BE2C (cell line): ENCODE measurements around the gene GNG4.

Experiments
- DNase-seq: peaks from one replicate; pipeline ENCODE4 v3.0.0-alpha.2; 2020
- H3K27me3 ChIP-seq: fragments of 250-450 bp; sonication (Bioruptor Pico); 2 replicates; pipeline ENCODE4 v1.5.1; 2020; ENCODE audit warnings: mild to moderate bottlenecking
- H3K36me3 ChIP-seq: fragments of 250-450 bp; sonication (Bioruptor Pico); 2 replicates; pipeline ENCODE4 v1.5.1; 2020; ENCODE audit warnings: mild to moderate bottlenecking
- H3K4me1 ChIP-seq: fragments of 250-450 bp; sonication (Bioruptor Pico); 2 replicates; pipeline ENCODE4 v1.5.1; 2020
- H3K4me3 ChIP-seq: 2 replicates; pipeline ENCODE4 v1.5.1; 2011; ENCODE audit warnings: low read depth, low read length
- H3K9me3 ChIP-seq: fragments of 250-450 bp; sonication (Bioruptor Pico); 2 replicates; pipeline ENCODE4 v1.5.1; 2020
- CTCF ChIP-seq: IDR thresholded peaks from 2 replicates; pipeline ENCODE4 v1.5.1; 2012; ENCODE audit warnings: mild to moderate bottlenecking, low read depth, low read length

The GNG4 gene

GRCh38 chr1:235679644-235680043 is 30.1 kb upstream of the GNG4 start:
- Histone ChIP-seq H3K4me3 (no peak overlapping the region), H3K4me1 (no peaks in the 10 kb centered on the region), H3K36me3 (no peaks in the 10 kb centered on the region), H3K9me3 (no peaks in the 10 kb centered on the region), H3K27me3 (no peaks in the 10 kb centered on the region)
- no peak for DNase-seq
- no peak for TF ChIP-seq CTCF

GRCh38 chr1:235679005-235679404 is 29.4 kb upstream of the GNG4 start:
- DNase-seq, result no peak
- H3K27me3 ChIP-seq, result no peaks in the 10 kb centered on the region
- H3K36me3 ChIP-seq, result no peaks in the 10 kb centered on the region
- no peak for TF ChIP-seq CTCF
- H3K4me1 ChIP-seq, result no peaks in the 10 kb centered on the region
- no peak overlapping the region for H3K4me3 ChIP-seq
- H3K9me3 ChIP-seq, result no peaks in the 10 kb centered on the region

GRCh38 chr1:235675152-235675890 is 25.7 kb upstream of the GNG4 start:
- Histone ChIP-seq H3K9me3 (no peaks in the 10 kb centered on the region), H3K4me3 (no peak overlapping the region), H3K27me3 (no peaks in the 10 kb centered on the region), H3K4me1 (no peaks in the 10 kb centered on the region; the same call in 1 of the 2 replicates), H3K36me3 (no peaks in the 10 kb centered on the region)
- no peak for TF ChIP-seq CTCF
- no peak for DNase-seq

- no peak for TF ChIP-seq CTCF
- Histone ChIP-seq H3K36me3 (no peaks in the 10 kb centered on the region), H3K4me1 (no peaks in the 10 kb centered on the region; the same call in 1 of the 2 replicates), H3K4me3 (no peak overlapping the region), H3K9me3 (no peaks in the 10 kb centered on the region), H3K27me3 (no peaks in the 10 kb centered on the region)
- no peak for DNase-seq
Observed at GRCh38 chr1:235673981-235674380, 24.4 kb upstream of the GNG4 start.

GRCh38 chr1:235671992-235672391 is 22.4 kb upstream of the GNG4 start:
- H3K36me3 ChIP-seq, result no peaks in the 10 kb centered on the region
- H3K27me3 ChIP-seq, result no peaks in the 10 kb centered on the region
- H3K4me3 ChIP-seq, result no peak overlapping the region
- no peaks in the 10 kb centered on the region for H3K9me3 ChIP-seq
- DNase-seq, result no peak
- H3K4me1 ChIP-seq, result no peaks in the 10 kb centered on the region; the same call in 1 of the 2 replicates
- no peak for TF ChIP-seq CTCF

GRCh38 chr1:235670157-235670776 is 20.7 kb upstream of the GNG4 start:
- Histone ChIP-seq H3K4me3 (no peak overlapping the region), H3K36me3 (no peaks in the 10 kb centered on the region), H3K4me1 (no peaks in the 10 kb centered on the region; the same call in 1 of the 2 replicates), H3K27me3 (no peaks in the 10 kb centered on the region), H3K9me3 (no peaks in the 10 kb centered on the region)
- no peak for DNase-seq
- no peak for TF ChIP-seq CTCF
